D721Med (cell line): ENCODE results near the gene GAMT.

Experiments used
- DNase-seq: peaks from one replicate; pipeline ENCODE4 v3.0.0; 2011; ENCODE audit warnings: low spot score; ENCODE audit not compliant: insufficient read length
- FAIRE-seq: peaks from 2 replicates; lab custom pipeline; 2011; peaks lifted over from hg19 to GRCh38; lab: Jason Lieb, UNC
- CTCF ChIP-seq: IDR thresholded peaks from 2 replicates; pipeline ENCODE4 v1.5.1; 2012; ENCODE audit warnings: mild to moderate bottlenecking, control low read depth; ENCODE audit not compliant: insufficient read depth; ENCODE audit errors: missing control alignments

GAMT gene

GRCh38 chr19:1417145-1417544 lies 15.8 kb upstream of the GAMT start:
- TF ChIP-seq CTCF = no peak
- DNase-seq (no peak), FAIRE-seq (no peak)

- DNase-seq (no peak), FAIRE-seq (no peak)
- TF ChIP-seq CTCF = no peak
These were observed 14.9 kb upstream of the GAMT start for GRCh38 chr19:1416014-1416841.

GRCh38 chr19:1412995-1413800 lies 11.9 kb upstream of the GAMT start:
- no peak for FAIRE-seq
- DNase-seq = no peak
- TF ChIP-seq CTCF = no peak

- no peak for TF ChIP-seq CTCF
- FAIRE-seq (no peak), DNase-seq (no peak)
These were observed 11.1 kb upstream of the GAMT start for GRCh38 chr19:1412323-1412923.

GRCh38 chr19:1411255-1412191 lies 10.2 kb upstream of the GAMT start:
- no peak for TF ChIP-seq CTCF
- FAIRE-seq = no peak
- DNase-seq = no peak

- TF ChIP-seq CTCF = no peak
- no peak for FAIRE-seq
- DNase-seq = no peak
These were observed 9.4 kb upstream of the GAMT start for GRCh38 chr19:1410789-1411188.
